Panc1 (cell line): ENCODE results near the gene ATE1.

Source experiments
- POLR2AphosphoS5 ChIP-seq: IDR thresholded peaks from 2 replicates; pipeline ENCODE4 v1.6.1; 2012; ENCODE audit warnings: mild to moderate bottlenecking, low read depth, low read length, moderate library complexity
- TCF7L2 ChIP-seq: IDR thresholded peaks from 2 replicates; pipeline ENCODE4 v1.6.1; 2011; ENCODE audit warnings: mild to moderate bottlenecking, low read depth, low read length, inconsistent platforms
- TF ChIP-seq, protein P1 (sequence below): fragments of 450-650 bp; IDR thresholded peaks from 2 replicates; pipeline ENCODE4 v1.5.1; 2017; ENCODE audit warnings: mild to moderate bottlenecking
- TF ChIP-seq, protein P2 (sequence below), 2 experiments: IDR thresholded peaks; 2 replicates each; pipeline ENCODE4 v1.6.1; 2011 to 2012; ENCODE audit warnings: low read depth in 2 of 2, control low read depth in 1 of 2, low read length in 1 of 2, mild to moderate bottlenecking in 1 of 2, moderate library complexity in 1 of 2; ENCODE audit not compliant: insufficient read depth in 1 of 2

DNA sequence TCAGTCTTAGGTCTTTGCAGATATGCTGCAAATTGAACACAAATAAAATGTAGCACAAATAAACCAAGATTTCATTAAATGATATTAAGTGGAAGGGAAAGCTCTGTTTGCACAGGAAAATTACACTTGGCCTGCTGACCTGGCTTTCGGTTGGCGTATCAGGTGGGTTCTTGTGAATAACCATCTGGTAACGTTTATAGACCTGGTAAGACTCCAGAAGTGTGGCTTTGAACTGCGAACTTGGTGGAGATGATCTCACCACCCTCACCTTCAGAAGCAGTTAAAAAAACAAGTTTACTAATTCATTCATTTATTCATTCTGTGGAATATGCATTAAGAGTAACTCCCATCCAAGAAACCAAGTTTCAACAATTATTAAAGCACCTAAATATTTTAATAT lies 28.1 kb downstream of the ATE1 start:
- TF ChIP-seq, protein P1, sequence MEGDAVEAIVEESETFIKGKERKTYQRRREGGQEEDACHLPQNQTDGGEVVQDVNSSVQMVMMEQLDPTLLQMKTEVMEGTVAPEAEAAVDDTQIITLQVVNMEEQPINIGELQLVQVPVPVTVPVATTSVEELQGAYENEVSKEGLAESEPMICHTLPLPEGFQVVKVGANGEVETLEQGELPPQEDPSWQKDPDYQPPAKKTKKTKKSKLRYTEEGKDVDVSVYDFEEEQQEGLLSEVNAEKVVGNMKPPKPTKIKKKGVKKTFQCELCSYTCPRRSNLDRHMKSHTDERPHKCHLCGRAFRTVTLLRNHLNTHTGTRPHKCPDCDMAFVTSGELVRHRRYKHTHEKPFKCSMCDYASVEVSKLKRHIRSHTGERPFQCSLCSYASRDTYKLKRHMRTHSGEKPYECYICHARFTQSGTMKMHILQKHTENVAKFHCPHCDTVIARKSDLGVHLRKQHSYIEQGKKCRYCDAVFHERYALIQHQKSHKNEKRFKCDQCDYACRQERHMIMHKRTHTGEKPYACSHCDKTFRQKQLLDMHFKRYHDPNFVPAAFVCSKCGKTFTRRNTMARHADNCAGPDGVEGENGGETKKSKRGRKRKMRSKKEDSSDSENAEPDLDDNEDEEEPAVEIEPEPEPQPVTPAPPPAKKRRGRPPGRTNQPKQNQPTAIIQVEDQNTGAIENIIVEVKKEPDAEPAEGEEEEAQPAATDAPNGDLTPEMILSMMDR: no peak
- no peak for TF ChIP-seq POLR2AphosphoS5
- TF ChIP-seq, protein P2, sequence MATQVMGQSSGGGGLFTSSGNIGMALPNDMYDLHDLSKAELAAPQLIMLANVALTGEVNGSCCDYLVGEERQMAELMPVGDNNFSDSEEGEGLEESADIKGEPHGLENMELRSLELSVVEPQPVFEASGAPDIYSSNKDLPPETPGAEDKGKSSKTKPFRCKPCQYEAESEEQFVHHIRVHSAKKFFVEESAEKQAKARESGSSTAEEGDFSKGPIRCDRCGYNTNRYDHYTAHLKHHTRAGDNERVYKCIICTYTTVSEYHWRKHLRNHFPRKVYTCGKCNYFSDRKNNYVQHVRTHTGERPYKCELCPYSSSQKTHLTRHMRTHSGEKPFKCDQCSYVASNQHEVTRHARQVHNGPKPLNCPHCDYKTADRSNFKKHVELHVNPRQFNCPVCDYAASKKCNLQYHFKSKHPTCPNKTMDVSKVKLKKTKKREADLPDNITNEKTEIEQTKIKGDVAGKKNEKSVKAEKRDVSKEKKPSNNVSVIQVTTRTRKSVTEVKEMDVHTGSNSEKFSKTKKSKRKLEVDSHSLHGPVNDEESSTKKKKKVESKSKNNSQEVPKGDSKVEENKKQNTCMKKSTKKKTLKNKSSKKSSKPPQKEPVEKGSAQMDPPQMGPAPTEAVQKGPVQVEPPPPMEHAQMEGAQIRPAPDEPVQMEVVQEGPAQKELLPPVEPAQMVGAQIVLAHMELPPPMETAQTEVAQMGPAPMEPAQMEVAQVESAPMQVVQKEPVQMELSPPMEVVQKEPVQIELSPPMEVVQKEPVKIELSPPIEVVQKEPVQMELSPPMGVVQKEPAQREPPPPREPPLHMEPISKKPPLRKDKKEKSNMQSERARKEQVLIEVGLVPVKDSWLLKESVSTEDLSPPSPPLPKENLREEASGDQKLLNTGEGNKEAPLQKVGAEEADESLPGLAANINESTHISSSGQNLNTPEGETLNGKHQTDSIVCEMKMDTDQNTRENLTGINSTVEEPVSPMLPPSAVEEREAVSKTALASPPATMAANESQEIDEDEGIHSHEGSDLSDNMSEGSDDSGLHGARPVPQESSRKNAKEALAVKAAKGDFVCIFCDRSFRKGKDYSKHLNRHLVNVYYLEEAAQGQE (IDR thresholded peaks at IDR 0.05; ENCODE audit: insufficient read depth in 1 of 2, low read depth in 2 of 2, low read length in 1 of 2): no peak
- no peak for TF ChIP-seq TCF7L2
